Ectodermal cell (in vitro differentiated cells): ENCODE measurements around the gene APOBEC3A.
"Not testable (repeated sequence)": the region's sequence is repeated elsewhere in the genome, so short reads cannot be mapped to it uniquely, and the experiment has no call there.

ENCODE experiments used
- H3K27ac ChIP-seq: 2 replicates; pipeline ENCODE4 v1.7.0; 2013; ENCODE audit warnings: mild to moderate bottlenecking, low read depth, low read length; ENCODE audit not compliant: insufficient read depth, poor library complexity, severe bottlenecking
- H3K27me3 ChIP-seq: 2 replicates; pipeline ENCODE4 v1.7.0; 2013; ENCODE audit warnings: mild to moderate bottlenecking, low read length; ENCODE audit not compliant: insufficient read depth, control insufficient read depth, poor library complexity, severe bottlenecking
- H3K36me3 ChIP-seq: one replicate; pipeline ENCODE4 v1.7.0; 2013; ENCODE audit warnings: low read length; ENCODE audit not compliant: control insufficient read depth, insufficient read depth
- H3K4me1 ChIP-seq: one replicate; pipeline ENCODE4 v1.7.0; 2013; ENCODE audit warnings: low read length; ENCODE audit not compliant: control insufficient read depth, insufficient read depth
- H3K4me3 ChIP-seq: 2 replicates; pipeline ENCODE4 v1.7.0; 2013; ENCODE audit warnings: low read depth, low read length, control low read depth; ENCODE audit not compliant: insufficient read depth
- H3K9me3 ChIP-seq: 2 replicates; pipeline ENCODE4 v1.7.0; 2013; ENCODE audit warnings: mild to moderate bottlenecking, low read length, moderate library complexity; ENCODE audit not compliant: control insufficient read depth
- WGBS, 2 experiments: methylation state at CpG; one replicate each; pipeline ENCODE4 v1.1.7; 2013; ENCODE audit warnings: missing lambda C conversion rate in 2 of 2; 5-methylcytosine and 5-hydroxymethylcytosine counted together

The APOBEC3A gene

DNA sequence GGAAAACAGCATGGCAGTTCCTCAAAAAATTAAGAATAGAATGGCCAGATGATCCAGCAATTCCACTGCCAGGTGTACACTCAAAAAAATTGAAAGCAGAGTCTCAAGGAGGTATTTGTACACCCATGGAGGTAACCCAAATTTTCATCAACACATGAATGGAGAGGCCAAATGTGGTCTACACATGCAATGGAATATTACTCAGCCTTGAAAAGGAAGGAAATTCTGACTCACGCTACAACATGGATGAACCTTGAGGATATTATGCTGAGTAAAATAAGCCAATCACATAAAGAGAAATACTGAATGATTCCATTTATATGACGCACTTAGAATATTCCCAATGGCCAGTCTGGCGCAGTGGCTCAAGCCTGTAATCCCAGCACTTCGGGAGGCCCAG lies 19.9 kb downstream of the APOBEC3A start:
- not testable (repeated sequence) for H3K4me1 ChIP-seq, H3K36me3 ChIP-seq, H3K27ac ChIP-seq, H3K4me3 ChIP-seq, H3K27me3 ChIP-seq, H3K9me3 ChIP-seq
- 94 to 97% methylated on average over 4 of the region's 4 CpGs for whole genome bisulfite sequencing, 2 experiments

DNA sequence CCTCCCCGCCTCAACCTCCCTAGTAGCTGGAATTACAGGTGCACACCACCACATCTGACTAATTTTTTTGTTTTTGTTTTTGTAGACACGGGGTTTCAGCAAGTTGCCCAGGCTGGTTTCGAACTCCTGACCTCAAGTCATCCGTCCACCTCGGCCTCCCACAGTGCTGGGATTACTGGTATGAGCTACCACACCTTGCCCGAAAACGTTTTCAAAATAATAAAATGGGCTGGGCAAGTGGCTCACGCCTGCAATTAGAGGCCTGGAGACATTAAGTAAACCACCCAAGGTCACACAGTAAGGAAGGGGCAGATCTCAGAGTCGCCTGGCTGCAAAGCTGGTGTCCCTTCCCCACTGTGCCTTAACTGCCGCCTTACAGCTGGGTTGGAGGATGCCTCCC lies 23.2 kb downstream of the APOBEC3A start:
- not testable (repeated sequence) for H3K9me3 ChIP-seq, H3K27ac ChIP-seq, H3K36me3 ChIP-seq, H3K27me3 ChIP-seq, H3K4me1 ChIP-seq, H3K4me3 ChIP-seq
- WGBS, 2 experiments: 83 to 87% methylated on average over 10 of the region's 10 CpGs

DNA sequence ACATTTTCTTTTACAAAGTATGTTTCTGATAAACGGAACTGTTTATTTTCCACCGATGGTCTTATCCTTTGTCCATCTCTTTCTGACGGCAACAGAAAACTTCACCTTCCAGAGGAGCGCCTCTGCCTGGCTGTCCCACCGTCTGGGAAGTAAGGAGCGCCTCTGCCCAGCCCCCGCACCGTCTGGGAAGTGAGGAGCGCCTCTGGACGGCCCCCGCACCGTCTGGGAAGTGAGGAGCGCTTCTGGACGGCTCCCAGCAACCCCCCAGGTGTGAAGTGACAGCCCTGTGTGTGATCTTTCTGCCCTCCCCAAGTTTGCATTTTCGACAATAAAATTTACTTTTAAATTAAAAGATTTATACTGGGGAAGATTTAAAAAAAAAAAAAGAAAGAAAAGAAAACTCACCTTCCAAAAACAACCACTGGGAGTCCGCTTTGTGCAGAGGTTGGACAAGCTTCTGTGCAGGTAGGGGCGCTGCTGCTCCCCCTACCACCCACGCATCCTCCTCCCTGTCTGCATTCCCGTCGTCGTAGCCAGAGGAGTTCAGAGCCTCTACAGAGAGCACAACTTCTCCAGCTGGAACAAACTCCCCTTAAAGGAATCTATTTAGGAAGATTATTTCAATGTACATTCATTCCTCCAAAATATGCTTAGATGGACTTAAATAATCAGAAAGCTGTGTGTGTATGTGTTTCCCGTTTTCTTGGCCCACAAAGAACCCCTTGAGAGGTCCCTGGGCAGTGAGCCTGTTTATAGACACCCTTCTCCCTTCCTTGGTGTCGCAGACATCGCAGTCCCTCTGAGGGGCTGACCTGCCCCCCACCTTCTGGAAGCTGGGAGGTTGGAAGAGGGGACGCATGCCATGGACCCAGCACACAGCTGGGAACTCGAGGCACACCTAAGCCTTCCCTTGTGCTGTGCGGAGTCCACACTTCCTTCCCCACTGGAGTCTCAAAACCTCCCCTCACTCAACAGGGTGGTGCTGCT lies 23.9 kb downstream of the APOBEC3A start:
- no peaks in the 10 kb centered on the region for H3K36me3 ChIP-seq
- peaks cover 6% of the 10 kb centered on the region for H3K4me1 ChIP-seq
- H3K4me3 ChIP-seq: no peak overlapping the region
- no peak overlapping the region for H3K27ac ChIP-seq
- no peaks in the 10 kb centered on the region for H3K27me3 ChIP-seq
- H3K9me3 ChIP-seq: no peaks in the 10 kb centered on the region
- 58 to 64% methylated on average over 25 to 26 of the region's 27 CpGs for WGBS, 2 experiments

DNA sequence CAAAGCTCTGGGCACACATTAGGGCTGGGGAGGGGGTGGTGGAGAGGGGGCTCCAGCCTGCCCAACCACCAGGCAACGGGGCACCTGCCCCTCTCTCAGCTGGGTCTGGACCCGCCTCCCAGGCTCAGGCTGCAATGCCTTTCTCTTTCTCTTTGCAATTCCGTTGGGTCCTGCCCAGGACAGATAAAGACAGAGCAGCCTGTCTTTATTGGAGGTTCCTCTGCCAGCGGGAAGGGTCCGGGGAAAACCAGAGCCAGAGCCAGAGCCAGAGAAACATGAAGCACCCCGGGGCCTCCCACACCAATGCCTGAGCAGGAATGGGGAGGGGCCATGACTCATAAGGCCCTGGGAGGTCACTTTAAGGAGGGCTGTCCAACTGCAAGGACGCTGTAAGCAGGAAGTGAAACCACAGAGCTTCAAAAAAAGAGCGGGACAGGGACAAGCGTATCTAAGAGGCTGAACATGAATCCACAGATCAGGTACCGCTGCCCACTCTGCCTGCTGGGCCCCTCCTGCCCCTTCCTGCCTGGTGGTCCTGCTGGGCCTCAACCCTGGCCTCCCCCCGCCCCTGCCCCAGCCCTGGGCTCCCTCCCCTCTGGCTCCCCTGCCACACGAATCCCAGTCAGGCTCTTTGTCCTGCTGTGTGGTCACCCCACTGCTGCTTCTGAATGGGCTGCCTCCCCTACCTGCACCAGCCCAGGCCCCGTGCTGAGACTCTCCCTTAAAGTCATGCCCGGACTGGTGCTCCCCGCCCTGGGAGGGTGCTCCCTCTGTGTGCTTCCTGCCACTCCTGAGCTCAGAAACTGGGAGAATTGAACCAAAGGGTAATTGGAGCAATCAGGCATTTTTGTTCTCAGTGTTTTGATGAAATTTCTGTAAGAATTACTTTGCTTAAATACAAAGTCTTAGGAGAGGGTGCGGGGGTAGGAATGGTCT lies 24.9 kb downstream of the APOBEC3A start, which contains the start of gene APOBEC3B:
Gene APOBEC3B, plus strand, starts transcription at position 356 of the 936 bp plus-strand sequence. Its CDS starts 107 bp downstream, at position 463.
- no peak within 1 kb of the TSS for H3K4me3 ChIP-seq
- no peaks in the 10 kb centered on the region for H3K9me3 ChIP-seq
- WGBS, 2 experiments: 39 to 43% methylated on average over 16 of the region's 16 CpGs
- H3K27ac ChIP-seq: no peak within 1 kb of the TSS
- no peaks in the 10 kb centered on the region for H3K27me3 ChIP-seq
- peaks cover 6% of the 10 kb centered on the region for H3K4me1 ChIP-seq
- no peaks in the 10 kb centered on the region for H3K36me3 ChIP-seq

DNA sequence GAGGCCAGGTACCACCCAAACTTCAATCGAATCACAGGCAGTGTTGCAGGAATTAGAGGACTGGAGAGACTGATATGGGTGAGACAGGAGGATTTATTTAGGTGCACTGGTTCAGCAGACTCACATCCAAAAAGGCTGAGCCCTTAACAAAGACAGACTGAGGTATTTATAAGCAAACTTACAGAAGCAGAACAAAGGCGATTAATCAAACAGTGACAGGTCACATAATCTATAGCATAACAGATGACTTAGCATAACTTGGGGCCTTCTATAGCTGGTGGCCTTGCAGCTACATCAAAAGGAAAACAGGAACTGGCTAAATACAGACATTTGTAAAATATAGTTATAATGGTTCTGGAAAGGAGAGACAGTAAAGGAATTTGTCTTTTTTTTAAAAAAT lies 26.8 kb downstream of the APOBEC3A start:
- Histone ChIP-seq H3K27me3 (no peaks in the 10 kb centered on the region), H3K4me3 (no peak overlapping the region), H3K9me3 (no peaks in the 10 kb centered on the region), H3K27ac (no peak overlapping the region), H3K4me1 (peaks cover 6% of the 10 kb centered on the region), H3K36me3 (no peaks in the 10 kb centered on the region)
- WGBS, 2 experiments: 88 to 99% methylated on average over 2 of the region's 2 CpGs

DNA sequence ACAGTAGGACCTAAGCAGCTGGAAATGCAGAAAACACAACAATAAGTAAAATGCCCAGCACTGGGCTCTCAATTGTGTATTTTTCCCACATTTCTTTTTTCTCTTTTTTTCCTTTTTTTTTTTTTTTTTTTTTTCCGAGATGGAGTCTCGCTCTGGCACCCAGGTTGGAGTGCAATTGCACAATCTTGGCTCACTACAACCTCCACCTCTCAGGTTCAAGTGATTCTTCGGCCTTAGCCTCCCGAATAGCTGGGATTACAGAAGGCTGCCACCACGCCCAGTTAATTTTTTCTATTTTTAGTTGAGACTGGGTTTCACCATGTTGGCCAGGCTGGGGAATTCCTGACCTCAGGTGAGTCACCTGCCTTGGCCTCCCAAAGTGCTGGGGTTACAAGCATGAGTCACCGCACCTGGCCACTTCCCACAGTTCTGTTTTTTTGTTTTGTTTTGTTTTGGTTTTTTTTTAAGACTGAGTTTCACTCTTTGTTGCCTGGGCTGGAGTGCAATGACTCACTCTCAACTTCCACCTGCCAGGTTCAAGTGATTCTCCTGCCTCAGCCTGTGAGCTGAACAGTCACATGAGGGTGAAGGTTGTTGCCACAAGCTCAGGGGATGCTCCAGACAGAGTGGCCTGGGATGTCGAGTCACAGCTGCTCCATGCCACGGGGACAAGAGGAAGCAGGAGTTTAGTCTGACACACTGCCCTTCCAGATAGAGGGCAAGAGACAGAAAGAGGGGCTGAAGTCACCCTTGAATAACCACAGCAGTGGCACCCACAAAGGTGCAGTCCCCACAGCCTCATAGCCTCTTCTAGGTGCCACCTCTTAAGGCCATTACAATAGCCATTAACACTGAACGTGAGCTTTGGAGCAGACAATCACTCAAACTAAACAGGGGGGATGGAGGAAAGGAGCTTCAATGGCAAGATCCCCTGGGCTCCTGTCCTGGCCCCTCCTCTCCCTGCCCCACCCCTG lies 27.7 kb downstream of the APOBEC3A start:
- H3K36me3 ChIP-seq, H3K9me3 ChIP-seq, H3K4me1 ChIP-seq, H3K27ac ChIP-seq, H3K4me3 ChIP-seq, H3K27me3 ChIP-seq: not testable (repeated sequence)
- 88 to 92% methylated on average over 8 of the region's 9 CpGs for WGBS, 2 experiments

DNA sequence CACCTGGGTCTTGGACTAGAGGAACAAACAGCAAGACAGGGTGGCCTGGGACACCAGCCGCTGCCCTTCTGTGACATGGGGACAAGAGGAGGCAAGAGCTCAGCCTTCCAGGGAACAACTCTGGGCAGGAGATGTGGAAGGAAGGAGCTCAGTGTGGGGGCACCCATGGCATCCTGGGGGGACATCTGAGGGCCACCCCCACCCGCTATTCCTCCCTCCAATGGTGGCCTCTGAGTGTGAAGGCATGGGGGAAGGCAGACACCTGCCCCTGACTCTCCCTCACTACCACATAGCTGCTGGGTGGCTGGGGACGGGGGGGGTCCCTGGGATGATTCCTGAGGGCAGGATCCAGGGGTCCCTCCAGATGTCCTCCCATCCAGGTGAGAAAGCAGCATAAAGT lies 29.2 kb downstream of the APOBEC3A start:
- no peaks in the 10 kb centered on the region for H3K36me3 ChIP-seq
- H3K9me3 ChIP-seq: no peaks in the 10 kb centered on the region
- H3K27ac ChIP-seq: no peak overlapping the region
- WGBS, 2 experiments: 93 to 94% methylated on average over 2 to 3 of the region's 3 CpGs
- H3K4me1 ChIP-seq: peaks cover 1% of the 10 kb centered on the region
- no peaks in the 10 kb centered on the region for H3K27me3 ChIP-seq
- H3K4me3 ChIP-seq: no peak overlapping the region

DNA sequence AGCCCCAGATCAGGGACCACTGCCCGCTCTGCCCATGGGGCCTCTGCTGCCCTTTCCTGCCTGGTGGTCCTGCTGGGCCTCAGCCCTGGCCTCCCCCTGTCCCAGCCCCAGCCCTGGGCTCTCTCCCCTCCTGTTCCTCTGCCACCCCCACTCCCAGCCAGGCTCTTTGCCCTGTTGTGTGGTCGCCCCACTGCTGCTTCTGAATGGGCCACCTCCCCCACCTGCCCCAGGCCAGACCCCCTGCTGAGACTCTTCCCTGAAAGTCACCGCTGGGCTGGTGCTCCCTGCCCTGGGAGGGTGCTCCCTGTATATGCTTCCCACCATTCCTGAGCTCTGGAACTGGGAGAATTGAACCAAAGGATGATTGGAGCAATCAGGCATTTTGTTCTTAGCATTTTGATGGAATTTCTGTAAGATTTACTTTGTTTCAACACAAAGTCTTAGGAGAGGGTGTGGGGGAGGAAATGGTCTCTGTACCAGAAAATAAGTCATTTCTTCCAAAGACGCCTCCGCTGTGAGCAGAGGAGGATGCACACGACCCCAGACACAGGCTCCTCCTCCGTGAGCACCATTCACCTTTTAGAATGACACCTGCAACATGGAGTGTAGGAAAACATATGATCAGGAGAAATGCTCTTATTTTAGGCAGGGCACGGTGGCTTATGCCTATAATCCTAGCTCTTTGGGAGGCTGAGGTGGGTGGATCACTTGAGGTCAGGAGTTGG lies 29.9 kb downstream of the APOBEC3A start:
- Histone ChIP-seq H3K4me1 (peaks cover 3% of the 10 kb centered on the region), H3K4me3 (no peak overlapping the region), H3K36me3 (no peaks in the 10 kb centered on the region), H3K9me3 (no peaks in the 10 kb centered on the region), H3K27ac (no peak overlapping the region), H3K27me3 (no peaks in the 10 kb centered on the region)
- WGBS, 2 experiments: 76 to 84% methylated on average over 8 of the region's 8 CpGs

DNA sequence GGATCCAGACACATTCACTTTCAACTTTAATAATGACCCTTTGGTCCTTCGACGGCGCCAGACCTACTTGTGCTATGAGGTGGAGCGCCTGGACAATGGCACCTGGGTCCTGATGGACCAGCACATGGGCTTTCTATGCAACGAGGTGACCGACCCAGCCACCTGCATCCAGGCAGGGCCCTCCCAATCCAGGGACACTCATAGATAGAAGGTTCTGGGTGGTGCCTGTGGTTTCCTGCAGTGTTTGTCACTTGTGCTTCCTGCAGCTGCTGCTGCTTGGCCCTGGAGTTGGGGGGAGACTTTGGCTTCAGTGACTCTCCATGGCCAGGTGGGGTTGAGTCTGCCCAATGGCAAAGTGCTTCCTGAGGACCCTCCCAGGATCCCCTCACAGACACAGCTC lies 32.1 kb downstream of the APOBEC3A start:
- 92 to 95% methylated on average over 6 of the region's 6 CpGs for WGBS, 2 experiments
- H3K36me3 ChIP-seq: no peaks in the 10 kb centered on the region
- no peaks in the 10 kb centered on the region for H3K27me3 ChIP-seq
- H3K4me1 ChIP-seq: peaks cover 3% of the 10 kb centered on the region
- H3K9me3 ChIP-seq: no peaks in the 10 kb centered on the region
- no peak overlapping the region for H3K27ac ChIP-seq
- H3K4me3 ChIP-seq: no peak overlapping the region
